ENCODE results near the gene ASS1.

DNA sequence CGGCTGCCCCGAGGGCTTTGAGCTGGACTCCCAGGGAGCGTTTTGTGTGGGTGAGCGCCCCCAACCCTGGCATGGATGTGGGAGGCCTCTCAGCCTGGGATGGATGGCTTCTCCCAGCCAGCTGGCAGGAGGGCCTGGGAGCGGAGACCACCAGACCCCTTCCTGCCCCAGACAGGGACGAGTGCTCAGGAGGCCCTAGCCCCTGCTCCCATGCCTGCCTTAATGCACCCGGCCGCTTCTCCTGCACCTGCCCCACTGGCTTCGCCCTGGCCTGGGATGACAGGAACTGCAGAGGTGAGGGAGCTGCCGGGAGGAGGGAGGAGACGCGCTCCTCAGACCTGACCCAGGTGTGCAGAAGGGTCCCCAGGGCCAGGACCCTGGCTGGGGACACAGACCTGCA lies 17.4 kb upstream of the ASS1 start:
- TF ChIP-seq EZH2 (IDR thresholded peaks at IDR 0.05) = no peak
- TF ChIP-seq POLR2AphosphoS5 (IDR thresholded peaks at IDR 0.05; ENCODE audit: borderline replicate concordance, low read depth, low read length) = no peak
